H1 (cell line): ENCODE data around the gene DENND2A. TPM values are rescaled to one million over a fixed set of nuclear protein-coding genes. Genes with fewer than 3 reads are reported as not detected.

Experiments used
- CTCF ChIA-PET: fragments of 300-600 bp; sonication (Branson Sonifier 250); formaldehyde crosslinking; loops from one replicate; lab custom pipeline; 2021; ENCODE audit not compliant: partially characterized antibody; lab: Charles Lee
- POLR2A ChIA-PET: fragments of 300-600 bp; sonication (Branson Sonifier 250); formaldehyde crosslinking; loops from one replicate; lab custom pipeline; 2021; ENCODE audit warnings: inconsistent platforms; ENCODE audit not compliant: partially characterized antibody; lab: Charles Lee
- DNase-seq, 2 experiments: peaks; one replicate each; pipeline versions ENCODE4 v3.0.0 to v3.0.0-alpha.2; 2010 to 2022; ENCODE audit warnings: low spot score in 2 of 2, low read depth in 1 of 2, mixed read lengths in 1 of 2
- FAIRE-seq: peaks from 2 replicates; lab custom pipeline; 2011; peaks lifted over from hg19 to GRCh38; lab: Jason Lieb, UNC
- H2AFZ ChIP-seq: 2 replicates; pipeline ENCODE4 v1.8.1; 2012; ENCODE audit warnings: low read length, inconsistent platforms
- H2AK5ac ChIP-seq: 2 replicates; pipeline ENCODE4 v1.6.1; 2013; ENCODE audit warnings: low read depth, low read length
- H2BK120ac ChIP-seq: replicated peaks from 2 replicates; pipeline ENCODE3; 2013; ENCODE audit warnings: low read depth, low read length, inconsistent platforms
- H2BK12ac ChIP-seq: 2 replicates; pipeline ENCODE4 v1.6.1; 2013; ENCODE audit warnings: low read depth, low read length
- H2BK15ac ChIP-seq: 2 replicates; pipeline ENCODE4 v1.6.1; 2013; ENCODE audit warnings: low read length
- H2BK20ac ChIP-seq: 2 replicates; pipeline ENCODE4 v1.6.1; 2013; ENCODE audit warnings: low read length
- H2BK5ac ChIP-seq: 2 replicates; pipeline ENCODE4 v1.6.1; 2013; ENCODE audit warnings: low read depth, low read length
- H3K14ac ChIP-seq: 2 replicates; pipeline ENCODE4 v1.6.1; 2013; ENCODE audit warnings: inconsistent platforms; ENCODE audit not compliant: insufficient read length
- H3K18ac ChIP-seq: 2 replicates; pipeline ENCODE4 v1.6.1; 2013; ENCODE audit warnings: low read length; ENCODE audit errors: extremely low read depth
- H3K23ac ChIP-seq: 2 replicates; pipeline ENCODE4 v1.6.1; 2013; ENCODE audit warnings: inconsistent platforms; ENCODE audit not compliant: insufficient read length
- H3K23me2 ChIP-seq: 2 replicates; pipeline ENCODE4 v1.6.1; 2013; ENCODE audit warnings: low read depth, low read length
- H3K27ac ChIP-seq: 2 replicates; pipeline ENCODE4 v1.6.1; 2011; ENCODE audit warnings: low read depth, low read length, inconsistent platforms
- H3K27me3 ChIP-seq, 4 experiments: replicated peaks in 1 of 4; 1 replicate in 1 of 4; 2 replicates in 3 of 4; pipeline versions ENCODE4 v1.6.1 to v1.8.1; 2011 to 2013; ENCODE audit warnings: low read length in 3 of 4, mild to moderate bottlenecking in 3 of 4, inconsistent platforms in 2 of 4, mixed read lengths in 2 of 4, moderate library complexity in 1 of 4; ENCODE audit not compliant: control insufficient read depth in 3 of 4, insufficient read depth in 3 of 4; ENCODE audit errors: extremely low read depth in 1 of 4
- H3K36me3 ChIP-seq, 4 experiments: 2 replicates each; pipeline versions ENCODE4 v1.6.1 to v1.8.1; 2011 to 2013; ENCODE audit warnings: mild to moderate bottlenecking in 4 of 4, low read length in 3 of 4, moderate library complexity in 2 of 4, control low read depth in 1 of 4, inconsistent platforms in 1 of 4; ENCODE audit not compliant: insufficient read depth in 4 of 4, control insufficient read depth in 2 of 4
- H3K4ac ChIP-seq: replicated peaks from 2 replicates; pipeline ENCODE3; 2013; ENCODE audit warnings: low read length, low read depth, mixed read lengths, inconsistent platforms; ENCODE audit not compliant: insufficient read length
- H3K4me1 ChIP-seq, 4 experiments: replicated peaks in 1 of 4; 1 replicate in 1 of 4; 2 replicates in 3 of 4; pipeline versions ENCODE4 v1.6.1 to v1.8.1; 2011 to 2013; ENCODE audit warnings: low read length in 3 of 4, inconsistent platforms in 2 of 4, mixed read lengths in 1 of 4; ENCODE audit not compliant: insufficient read depth in 4 of 4, control insufficient read depth in 3 of 4
- H3K4me2 ChIP-seq, 2 experiments: 2 replicates each; pipeline versions ENCODE4 v1.6.1 to v1.8.1; 2011 to 2013; ENCODE audit warnings: low read depth in 2 of 2, low read length in 2 of 2, control low read depth in 1 of 2, inconsistent platforms in 1 of 2, mild to moderate bottlenecking in 1 of 2; ENCODE audit not compliant: insufficient read depth in 1 of 2
- H3K4me3 ChIP-seq, 4 experiments: fragments of 200-600, 300-600 bp in 1 of 4; sonication (generic), shearing (Covaris generic), sonication (Bioruptor Twin) in 1 of 4; 2 replicates each; pipeline versions ENCODE4 v1.5.1 to v1.8.1; 2011 to 2016; ENCODE audit warnings: low read length in 4 of 4, low read depth in 3 of 4, control low read depth in 2 of 4, inconsistent platforms in 2 of 4, mild to moderate bottlenecking in 2 of 4, mixed read lengths in 1 of 4, moderate library complexity in 1 of 4; ENCODE audit not compliant: insufficient read depth in 2 of 4; ENCODE audit errors: extremely low read depth in 1 of 4
- H3K56ac ChIP-seq: replicated peaks from 2 replicates; pipeline ENCODE3; 2013; ENCODE audit warnings: low read depth, mild to moderate bottlenecking, mixed read lengths, low read length, inconsistent platforms; ENCODE audit not compliant: insufficient read length
- H3K79me1 ChIP-seq: 2 replicates; pipeline ENCODE4 v1.6.1; 2013; ENCODE audit warnings: low read depth, low read length, control low read depth
- H3K79me2 ChIP-seq, 2 experiments: 2 replicates each; pipeline versions ENCODE4 v1.6.1 to v1.8.1; 2012 to 2013; ENCODE audit warnings: low read length in 2 of 2, mild to moderate bottlenecking in 2 of 2, inconsistent platforms in 1 of 2; ENCODE audit not compliant: insufficient read depth in 2 of 2, control insufficient read depth in 1 of 2
- H3K9ac ChIP-seq, 4 experiments: replicated peaks in 1 of 4; 1 replicate in 1 of 4; 2 replicates in 3 of 4; pipeline versions ENCODE4 v1.6.1 to v1.8.1; 2011 to 2013; ENCODE audit warnings: low read depth in 3 of 4, low read length in 3 of 4, control low read depth in 2 of 4, mild to moderate bottlenecking in 2 of 4, moderate library complexity in 2 of 4, inconsistent platforms in 1 of 4; ENCODE audit errors: extremely low read depth in 1 of 4
- H3K9me3 ChIP-seq, 2 experiments: 2 replicates each; pipeline versions ENCODE4 v1.6.1 to v1.8.1; 2012 to 2013; ENCODE audit warnings: mild to moderate bottlenecking in 2 of 2, moderate library complexity in 2 of 2, control low read depth in 1 of 2, inconsistent platforms in 1 of 2, low read depth in 1 of 2, low read length in 1 of 2, mixed read lengths in 1 of 2; ENCODE audit not compliant: insufficient read depth in 2 of 2
- H4K20me1 ChIP-seq, 2 experiments: replicated peaks in 1 of 2; 2 replicates each; pipeline versions ENCODE3 to v1.8.1; 2011 to 2013; ENCODE audit warnings: inconsistent platforms in 2 of 2, low read length in 2 of 2, mild to moderate bottlenecking in 1 of 2; ENCODE audit not compliant: insufficient read depth in 2 of 2, control insufficient read depth in 1 of 2
- H4K5ac ChIP-seq: 2 replicates; pipeline ENCODE4 v1.6.1; 2013; ENCODE audit warnings: low read length, low read depth, mixed read lengths, inconsistent platforms; ENCODE audit not compliant: insufficient read length
- H4K8ac ChIP-seq: 2 replicates; pipeline ENCODE4 v1.8.0; 2013; ENCODE audit warnings: mild to moderate bottlenecking, moderate library complexity, low read length, inconsistent platforms; ENCODE audit not compliant: insufficient read depth; ENCODE audit errors: extremely low read depth
- H4K91ac ChIP-seq: replicated peaks from 2 replicates; pipeline ENCODE3; 2013; ENCODE audit warnings: low read length, mixed read lengths, inconsistent platforms; ENCODE audit not compliant: insufficient read length
- BACH1 ChIP-seq: IDR thresholded peaks from 2 replicates; pipeline ENCODE4 v1.6.1; 2012; ENCODE audit warnings: low read length, improper control_type of control experiment
- SUZ12 ChIP-seq: fragments of 200-600 bp; sonication (generic); IDR thresholded peaks from 2 replicates; pipeline ENCODE4 v1.6.1; 2012; ENCODE audit warnings: mild to moderate bottlenecking, inconsistent platforms, low read length, moderate library complexity, mixed read lengths
- TAF1 ChIP-seq: IDR thresholded peaks from 2 replicates; pipeline ENCODE4 v1.6.1; 2011; ENCODE audit warnings: mild to moderate bottlenecking, low read depth, low read length
- YY1 ChIP-seq: IDR thresholded peaks from 2 replicates; pipeline ENCODE4 v1.6.1; 2011; ENCODE audit warnings: low read depth, mild to moderate bottlenecking, low read length
- WGBS, 2 experiments: shearing (Covaris generic) in 1 of 2; methylation state at CpG; one replicate each; pipeline versions ENCODE4 v1.1.6 to v1.1.7; 2013 to 2015; ENCODE audit warnings: low lambda C conversion rate in 2 of 2, mixed read lengths in 2 of 2, inconsistent platforms in 1 of 2, low coverage in 1 of 2, missing lambda C conversion rate in 1 of 2; ENCODE audit not compliant: insufficient replicate concordance in 2 of 2, insufficient coverage in 1 of 2, insufficient read length in 1 of 2; ENCODE audit errors: extremely low coverage in 1 of 2, missing lambda C conversion rate in 1 of 2; 5-methylcytosine and 5-hydroxymethylcytosine counted together
- polyA plus RNA-seq, 7 experiments: library from polyadenylated mRNA; depleted of rRNA in 3 of 7; stranded (reverse) in 5 of 7; unstranded in 2 of 7; fragments of >200 nt in 5 of 7; fragments of 200-250 nt in 2 of 7; gene quantifications; 1 replicate in 5 of 7; 2 replicates in 1 of 7; 4 replicates in 1 of 7; pipeline versions ENCODE4 v1.2.1 to v1.2.3, GENCODE V29; 2011 to 2013; ENCODE audit warnings: missing spikeins in 2 of 7, mixed read lengths in 2 of 7
- total RNA-seq: library from RNA; stranded (reverse); fragmentation: NEBNext Ultra II Directional; extraction: Animal tissue kit (Norgen Biotek cat#: 25700); gene quantifications from 2 replicates; pipeline ENCODE4 v1.2.1, GENCODE V29; 2021

Gene DENND2A
- total and polyA plus RNA-seq, 2 of the 8 experiments (the other 6 are each of a cell fraction or from before 2014, with no cell fraction given): 5.0 to 13.0 TPM

- peak overlapping the region; percentile 21 for H3K56ac ChIP-seq
- H2BK15ac ChIP-seq: 0 out of 2 replicates have a peak overlapping the region, but pooled peaks have one; percentile 9
- H2AFZ ChIP-seq: no peak overlapping the region
- H3K27me3 ChIP-seq: no peaks in the 10 kb centered on the region
- DNase-seq (no peak), FAIRE-seq (no peak)
- peak overlapping the region; percentile 51 for H4K5ac ChIP-seq
- H3K23me2 ChIP-seq: no peaks in the 10 kb centered on the region
- CTCF ChIA-PET: interaction anchor here (0.8 to 1.3 kb wide), 4 partner anchors 15 to 498 kb away, joined by 3 to 5 read pairs (median 4); no protein-coding TSS in a partner anchor
- no peak overlapping the region for H3K14ac ChIP-seq
- WGBS, 2 experiments: 73% methylated on average over 14 of the region's 14 CpGs; no CpG with 5 or more reads in 1 of the 2 experiments
- POLR2A ChIA-PET: interaction anchor here (1.6 kb wide), 1 partner anchor 8 kb away, joined by 5 read pairs; no protein-coding TSS in a partner anchor
- peak overlapping the region; percentile 20 for H3K23ac ChIP-seq
- H3K9me3 ChIP-seq: no peaks in the 10 kb centered on the region
- H3K27ac ChIP-seq: peak overlapping the region; percentile 11; the same call in 1 of the 2 replicates
- no peaks in the 10 kb centered on the region for H4K20me1 ChIP-seq
- peak overlapping the region in 1 of 4 experiments; percentile 28; a peak in 1 of 8 replicates for H3K4me3 ChIP-seq
- H4K91ac ChIP-seq: peak overlapping the region; percentile 94
- no peak overlapping the region for H4K8ac ChIP-seq
- peak overlapping the region; percentile 75 for H3K4ac ChIP-seq
- TF ChIP-seq TAF1 (no peak), YY1 (no peak), BACH1 (peak; percentile 45; the same call in 1 of the 2 replicates), SUZ12 (no peak)
- H2BK12ac ChIP-seq: peak overlapping the region; percentile 86
- H3K79me1 ChIP-seq: no peaks in the 10 kb centered on the region
- no peak overlapping the region for H2AK5ac ChIP-seq
- H2BK20ac ChIP-seq: peak overlapping the region; percentile 88
- peak overlapping the region; percentile 62; the same call in 1 of the 2 replicates for H3K18ac ChIP-seq
- H3K9ac ChIP-seq: no peak overlapping the region
- no peaks in the 10 kb centered on the region for H3K36me3 ChIP-seq
- no peaks in the 10 kb centered on the region for H3K79me2 ChIP-seq
- peak overlapping the region; percentile 93; the same call in 1 of the 2 replicates for H2BK5ac ChIP-seq
- peaks cover 2 to 16% (median 12%) of the 10 kb centered on the region in 4 experiments; a peak in 5 of 7 replicates for H3K4me1 ChIP-seq
- H3K4me2 ChIP-seq: peak overlapping the region; percentile 29 to 47; a peak in 2 of 4 replicates
- H2BK120ac ChIP-seq: peak overlapping the region; percentile 99
Measured at GRCh38 chr7:140485500-140486265, 154.9 kb downstream of the DENND2A start.
